ENCODE results near the gene CDH6.

Gene CDH6

GRCh38 chr5:31193591-31194467 lies at the start of gene CDH6:
CDH6 (plus strand) TSS chr5:31193686; CDS start chr5:31267474, 73,788 bp downstream.
- Histone ChIP-seq H3K9me3 (ENCODE audit: insufficient read depth, low read length) (no peaks in the 10 kb centered on the region), H3F3A (ENCODE audit: insufficient read depth) (no peaks in the 10 kb centered on the region), H4K20me1 (ENCODE audit: low read depth, low read length) (no peaks in the 10 kb centered on the region), H3K36me3 (ENCODE audit: low read length) (no peaks in the 10 kb centered on the region), H2AFZ (ENCODE audit: low read depth, low read length, severe bottlenecking) (no peak within 1 kb of the TSS), H3K4me3 (ENCODE audit: insufficient read depth, low read length, poor library complexity, severe bottlenecking) (no peak within 1 kb of the TSS), H3K4me2 (ENCODE audit: low read depth, low read length, poor library complexity, severe bottlenecking) (no peak within 1 kb of the TSS), H3K27me3 (ENCODE audit: low read length) (no peaks in the 10 kb centered on the region), H3K9ac (ENCODE audit: low read length) (no peak within 1 kb of the TSS), H3K79me2 (ENCODE audit: insufficient read depth, low read length) (no peaks in the 10 kb centered on the region), H3K9me2 (replicated peaks; ENCODE audit: insufficient read depth, low read length) (no peaks in the 10 kb centered on the region), H3K27ac (ENCODE audit: low read depth, low read length) (no peak within 1 kb of the TSS)
- TF ChIP-seq CTCF (IDR thresholded peaks at IDR 0.05; ENCODE audit: insufficient read depth, low read length, poor library complexity, severe bottlenecking) (no peak), EZH2phosphoT487 (conservative IDR thresholded peaks at IDR 0.05; ENCODE audit: low read length) (no peak)

- H3F3A ChIP-seq (ENCODE audit: insufficient read depth), result no peaks in the 10 kb centered on the region
- H2AFZ ChIP-seq (ENCODE audit: low read depth, low read length, severe bottlenecking), result no peak overlapping the region
- H3K4me3 ChIP-seq (ENCODE audit: insufficient read depth, low read length, poor library complexity, severe bottlenecking), result no peak overlapping the region
- H3K4me2 ChIP-seq (ENCODE audit: low read depth, low read length, poor library complexity, severe bottlenecking), result no peak overlapping the region
- no peaks in the 10 kb centered on the region for H3K27me3 ChIP-seq (ENCODE audit: low read length)
- no peak overlapping the region for H3K27ac ChIP-seq (ENCODE audit: low read depth, low read length)
- H4K20me1 ChIP-seq (ENCODE audit: low read depth, low read length), result no peaks in the 10 kb centered on the region
- no peaks in the 10 kb centered on the region for H3K36me3 ChIP-seq (ENCODE audit: low read length)
- H3K79me2 ChIP-seq (ENCODE audit: insufficient read depth, low read length), result no peaks in the 10 kb centered on the region
- 0 out of 2 replicates have a peak, but pooled peaks cover 3% of the 10 kb centered on the region for H3K9me2 ChIP-seq (replicated peaks; ENCODE audit: insufficient read depth, low read length)
- no peaks in the 10 kb centered on the region for H3K9me3 ChIP-seq (ENCODE audit: insufficient read depth, low read length)
- no peak for TF ChIP-seq CTCF (IDR thresholded peaks at IDR 0.05; ENCODE audit: insufficient read depth, low read length, poor library complexity, severe bottlenecking)
- no peak for TF ChIP-seq EZH2phosphoT487 (conservative IDR thresholded peaks at IDR 0.05; ENCODE audit: low read length)
- no peak overlapping the region for H3K9ac ChIP-seq (ENCODE audit: low read length)
Measured at GRCh38 chr5:31144364-31144763, 49.1 kb upstream of the CDH6 start.

GRCh38 chr5:31148959-31149475 lies 44.5 kb upstream of the CDH6 start:
- TF ChIP-seq CTCF (IDR thresholded peaks at IDR 0.05; ENCODE audit: insufficient read depth, low read length, poor library complexity, severe bottlenecking) (no peak), EZH2phosphoT487 (conservative IDR thresholded peaks at IDR 0.05; ENCODE audit: low read length) (no peak)
- Histone ChIP-seq H3K9me3 (ENCODE audit: insufficient read depth, low read length) (no peaks in the 10 kb centered on the region), H3K36me3 (ENCODE audit: low read length) (no peaks in the 10 kb centered on the region), H3K9me2 (replicated peaks; ENCODE audit: insufficient read depth, low read length) (no peaks in the 10 kb centered on the region), H2AFZ (ENCODE audit: low read depth, low read length, severe bottlenecking) (no peak overlapping the region), H3K4me3 (ENCODE audit: insufficient read depth, low read length, poor library complexity, severe bottlenecking) (no peak overlapping the region), H3F3A (ENCODE audit: insufficient read depth) (no peaks in the 10 kb centered on the region), H3K27ac (ENCODE audit: low read depth, low read length) (no peak overlapping the region), H3K4me2 (ENCODE audit: low read depth, low read length, poor library complexity, severe bottlenecking) (no peak overlapping the region), H3K27me3 (ENCODE audit: low read length) (no peaks in the 10 kb centered on the region), H3K79me2 (ENCODE audit: insufficient read depth, low read length) (no peaks in the 10 kb centered on the region), H3K9ac (ENCODE audit: low read length) (no peak overlapping the region), H4K20me1 (ENCODE audit: low read depth, low read length) (no peaks in the 10 kb centered on the region)

Measured in SU-DHL-6 (cell line).